Breast epithelium (tissue), 4 donors: ENCODE measurements around the gene MUC12. TPM values are rescaled to one million over a fixed set of nuclear protein-coding genes. Genes with fewer than 3 reads are reported as not detected.
A peak's percentile ranks its signal among the peaks of the same experiment; 100 is the strongest.
"Not testable (repeated sequence)": the region's sequence is repeated elsewhere in the genome, so short reads cannot be mapped to it uniquely, and the experiment has no call there.

Experiments used
- DNase-seq, 2 donors: peaks; one replicate each; pipeline ENCODE4 v3.0.0-alpha.2; 2019; ENCODE audit warnings: low spot score in 2 of 2
- H3K27ac ChIP-seq, 2 donors: fragments of 200-600 bp; sonication (generic) in 1 of 2; one replicate each; pipeline ENCODE4 v1.5.1; 2016 to 2019; ENCODE audit warnings: mild to moderate bottlenecking in 1 of 2
- H3K27me3 ChIP-seq, 2 donors: fragments of 200-600 bp; sonication (generic) in 1 of 2; one replicate each; pipeline versions ENCODE4 v1.5.1 to v1.6.0; 2017 to 2019; ENCODE audit warnings: control low read depth in 1 of 2, mild to moderate bottlenecking in 1 of 2
- H3K36me3 ChIP-seq: fragments of 200-600 bp; one replicate; pipeline ENCODE4 v1.5.1; 2019
- H3K4me1 ChIP-seq, 2 donors: fragments of 200-600 bp; sonication (generic); one replicate each; pipeline ENCODE4 v1.5.1; 2016 to 2019; ENCODE audit warnings: control low read depth in 1 of 2
- H3K4me3 ChIP-seq, 3 donors: fragments of 200-600 bp; sonication (generic); 1 replicate in 2 of 3; 2 replicates in 1 of 3; pipeline ENCODE4 v1.5.1; 2016 to 2019; ENCODE audit warnings: mild to moderate bottlenecking in 3 of 3, moderate library complexity in 2 of 3
- H3K9me3 ChIP-seq, 2 donors: fragments of 200-600 bp; sonication (generic) in 1 of 2; one replicate each; pipeline ENCODE4 v1.5.1; 2016 to 2019; ENCODE audit warnings: control low read depth in 1 of 2
- CTCF ChIP-seq, 3 donors: fragments of 450-650 bp; IDR thresholded peaks; one replicate each; pipeline ENCODE4 v1.5.1; 2016 to 2017; ENCODE audit warnings: antibody characterized with exemption in 3 of 3, mild to moderate bottlenecking in 3 of 3, moderate library complexity in 3 of 3
- POLR2A ChIP-seq: fragments of 450-650 bp; IDR thresholded peaks from one replicate; pipeline ENCODE4 v1.6.1; 2016; ENCODE audit warnings: antibody characterized with exemption, mild to moderate bottlenecking, moderate library complexity
- POLR2AphosphoS5 ChIP-seq, 3 donors: sonication (generic); formaldehyde crosslinking; IDR thresholded peaks; one replicate each; pipeline ENCODE4 v1.6.1; 2017; ENCODE audit warnings: antibody characterized with exemption in 3 of 3
- intact Hi-C: fragments of 100-400 bp; cut with DNase I; formaldehyde crosslinking; loops from one replicate; pipeline ENCODE4 v1.15.1; 2023; ENCODE audit warnings: low total_unique reads
- total RNA-seq, 3 donors: library from RNA; depleted of rRNA; stranded (reverse); fragments of >200 nt; gene quantifications; one replicate each; pipeline ENCODE4 v1.1.0, GENCODE V29; 2016

MUC12 gene
- total RNA-seq, 3 donors from 2014 or later = 1.4 to 5.2 TPM; not detected in 1

- intact Hi-C loops = no loop called here
- H3K9me3 ChIP-seq = no peaks in the 10 kb centered on the region
- no peaks in the 10 kb centered on the region for H3K4me1 ChIP-seq
- no peaks in the 10 kb centered on the region for H3K36me3 ChIP-seq
- no peak for DNase-seq
- H3K4me3 ChIP-seq = no peak overlapping the region
- H3K27me3 ChIP-seq = peaks cover 0 to 12% of the 10 kb centered on the region in 2 donors
- TF ChIP-seq POLR2AphosphoS5 (IDR thresholded peaks at IDR 0.05) (no peak), CTCF (IDR thresholded peaks at IDR 0.05) (no peak)
- H3K27ac ChIP-seq = no peak overlapping the region
These were observed 52.3 kb downstream of the MUC12 start for GRCh38 chr7:101021703-101022102.

GRCh38 chr7:101023839-101024238 lies 54.5 kb downstream of the MUC12 start:
- H3K4me3 ChIP-seq = no peak overlapping the region
- H3K4me1 ChIP-seq = no peaks in the 10 kb centered on the region
- no peaks in the 10 kb centered on the region for H3K36me3 ChIP-seq
- H3K27ac ChIP-seq = no peak overlapping the region
- DNase-seq = no peak
- no peak for TF ChIP-seq POLR2A
- TF ChIP-seq POLR2AphosphoS5 (IDR thresholded peaks at IDR 0.05) = no peak
- no peak for TF ChIP-seq CTCF (IDR thresholded peaks at IDR 0.05)
- no peaks in the 10 kb centered on the region for H3K9me3 ChIP-seq
- intact Hi-C loops = no loop called here
- peaks cover 0 to 4% of the 10 kb centered on the region in 2 donors for H3K27me3 ChIP-seq

DNA sequence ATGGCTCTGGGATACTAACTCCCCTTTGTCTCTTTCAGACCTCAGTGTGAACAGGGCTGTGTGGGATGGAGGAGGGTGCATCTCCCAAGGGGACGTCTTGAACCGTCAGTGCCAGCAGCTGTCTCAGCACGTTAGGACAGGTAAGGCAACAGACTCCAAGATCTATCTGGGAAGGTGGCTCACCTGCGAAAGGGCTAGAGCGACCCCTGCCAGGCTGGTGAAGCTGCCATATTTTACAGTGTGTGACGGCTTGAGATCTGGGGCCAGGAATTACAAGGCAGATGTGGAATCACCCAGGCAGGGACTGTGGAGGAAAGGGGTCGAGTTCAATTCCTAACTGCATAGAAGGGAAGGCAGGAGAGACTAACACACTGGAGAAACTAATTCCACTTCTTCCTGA lies 61.7 kb downstream of the MUC12 start:
- no peak overlapping the region for H3K27ac ChIP-seq
- no peaks in the 10 kb centered on the region for H3K27me3 ChIP-seq
- no peaks in the 10 kb centered on the region for H3K36me3 ChIP-seq
- no peaks in the 10 kb centered on the region for H3K4me1 ChIP-seq
- H3K9me3 ChIP-seq = no peaks in the 10 kb centered on the region
- no peak for DNase-seq
- TF ChIP-seq POLR2AphosphoS5 (IDR thresholded peaks at IDR 0.05) (no peak), CTCF (IDR thresholded peaks at IDR 0.05) (no peak), POLR2A (no peak)
- H3K4me3 ChIP-seq = no peak overlapping the region
- intact Hi-C loops = no loop called here

DNA sequence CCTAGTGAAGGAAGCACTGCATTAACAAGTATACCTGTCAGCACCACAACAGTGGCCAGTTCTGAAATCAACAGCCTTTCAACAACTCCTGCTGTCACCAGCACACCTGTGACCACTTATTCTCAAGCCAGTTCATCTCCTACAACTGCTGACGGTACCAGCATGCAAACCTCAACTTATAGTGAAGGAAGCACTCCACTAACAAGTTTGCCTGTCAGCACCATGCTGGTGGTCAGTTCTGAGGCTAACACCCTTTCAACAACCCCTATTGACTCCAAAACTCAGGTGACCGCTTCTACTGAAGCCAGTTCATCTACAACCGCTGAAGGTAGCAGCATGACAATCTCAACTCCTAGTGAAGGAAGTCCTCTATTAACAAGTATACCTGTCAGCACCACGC lies 66.6 kb downstream of the MUC12 start:
- no peaks in the 10 kb centered on the region for H3K9me3 ChIP-seq
- no peak overlapping the region for H3K4me3 ChIP-seq
- no peak for DNase-seq
- peaks cover 0 to 11% of the 10 kb centered on the region in 2 donors for H3K27me3 ChIP-seq
- TF ChIP-seq CTCF (IDR thresholded peaks at IDR 0.05) (no peak), POLR2A (no peak), POLR2AphosphoS5 (IDR thresholded peaks at IDR 0.05) (no peak)
- no peak overlapping the region for H3K27ac ChIP-seq
- no peaks in the 10 kb centered on the region for H3K4me1 ChIP-seq
- H3K36me3 ChIP-seq = no peaks in the 10 kb centered on the region
- intact Hi-C loops = no loop called here

DNA sequence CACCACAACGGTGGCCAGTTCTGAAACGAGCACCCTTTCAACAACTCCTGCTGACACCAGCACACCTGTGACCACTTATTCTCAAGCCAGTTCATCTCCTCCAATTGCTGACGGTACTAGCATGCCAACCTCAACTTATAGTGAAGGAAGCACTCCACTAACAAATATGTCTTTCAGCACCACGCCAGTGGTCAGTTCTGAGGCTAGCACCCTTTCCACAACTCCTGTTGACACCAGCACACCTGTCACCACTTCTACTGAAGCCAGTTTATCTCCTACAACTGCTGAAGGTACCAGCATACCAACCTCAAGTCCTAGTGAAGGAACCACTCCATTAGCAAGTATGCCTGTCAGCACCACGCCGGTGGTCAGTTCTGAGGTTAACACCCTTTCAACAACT lies 71.9 kb downstream of the MUC12 start:
- Histone ChIP-seq H3K9me3 (peaks cover 0 to 24% of the 10 kb centered on the region in 2 donors), H3K27me3 (peaks cover 0 to 18% of the 10 kb centered on the region in 2 donors)
- H3K4me1 ChIP-seq, intact Hi-C loops, DNase-seq, H3K4me3 ChIP-seq, H3K36me3 ChIP-seq, H3K27ac ChIP-seq: not testable (repeated sequence)

DNA sequence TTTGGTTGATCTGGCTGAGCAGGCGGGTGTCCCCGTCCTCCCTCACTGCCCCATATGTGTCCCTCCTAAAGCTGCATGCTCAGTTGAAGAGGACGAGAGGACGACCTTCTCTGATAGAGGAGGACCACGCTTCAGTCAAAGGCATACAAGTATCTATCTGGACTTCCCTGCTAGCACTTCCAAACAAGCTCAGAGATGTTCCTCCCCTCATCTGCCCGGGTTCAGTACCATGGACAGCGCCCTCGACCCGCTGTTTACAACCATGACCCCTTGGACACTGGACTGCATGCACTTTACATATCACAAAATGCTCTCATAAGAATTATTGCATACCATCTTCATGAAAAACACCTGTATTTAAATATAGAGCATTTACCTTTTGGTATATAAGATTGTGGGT lies 89.0 kb downstream of the MUC12 start:
- DNase-seq = peak in 1 of 2 donors; percentile 68
- no peak overlapping the region for H3K4me3 ChIP-seq
- no peaks in the 10 kb centered on the region for H3K4me1 ChIP-seq
- H3K27me3 ChIP-seq = peaks cover 0 to 22% of the 10 kb centered on the region in 2 donors
- H3K36me3 ChIP-seq = no peaks in the 10 kb centered on the region
- H3K27ac ChIP-seq = no peak overlapping the region
- H3K9me3 ChIP-seq = no peaks in the 10 kb centered on the region
- TF ChIP-seq POLR2AphosphoS5 (IDR thresholded peaks at IDR 0.05) (no peak), CTCF (IDR thresholded peaks at IDR 0.05) (no peak), POLR2A (no peak)
- intact Hi-C loops = loop anchor here (5.0 kb wide), 1 partner anchor 161 kb away; the partner anchor contains the start of gene ACHE
